GM18519 (cell line): ENCODE measurements around the gene PHRF1.

Experiments
- ATAC-seq: cut with Tn5 transposase; IDR thresholded peaks from one replicate; pipeline ENCODE4 v1.9.1; 2021; ENCODE audit warnings: mild to moderate bottlenecking, moderate library complexity; ENCODE audit not compliant: unreplicated experiment, low FRiP score

Gene PHRF1

DNA sequence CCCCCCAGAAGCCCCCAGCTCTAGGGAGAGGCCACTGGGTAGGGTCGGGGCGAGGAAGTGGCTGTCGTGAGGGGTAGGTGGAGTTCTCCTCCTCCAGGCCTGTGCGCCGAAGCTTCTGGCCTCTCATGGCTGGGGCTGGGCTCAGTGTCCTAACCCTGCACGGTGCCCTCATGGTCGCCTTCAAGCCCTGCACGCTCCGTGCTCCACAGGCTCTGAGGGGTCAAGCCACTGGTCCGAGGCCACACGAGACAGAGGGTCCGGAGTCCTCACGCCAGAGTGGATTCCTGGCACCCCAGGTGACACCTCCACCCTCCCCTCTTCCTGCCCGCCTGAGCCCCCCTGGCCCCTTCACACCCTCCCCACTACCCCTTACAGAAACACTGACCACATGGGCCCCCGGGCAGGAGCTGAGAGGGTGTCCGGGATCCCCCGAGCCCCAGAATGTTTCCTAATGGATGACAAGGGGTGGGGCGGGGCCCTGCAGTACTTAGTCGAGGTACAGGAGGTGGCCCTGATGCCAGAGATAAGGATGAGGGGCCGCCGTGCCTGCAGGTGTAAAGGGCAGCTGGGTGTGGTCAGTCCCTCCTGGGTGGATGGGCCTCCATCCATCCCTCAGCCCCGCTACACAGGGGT is 49.5 kb downstream of the PHRF1 start:
- no peak for ATAC-seq

DNA sequence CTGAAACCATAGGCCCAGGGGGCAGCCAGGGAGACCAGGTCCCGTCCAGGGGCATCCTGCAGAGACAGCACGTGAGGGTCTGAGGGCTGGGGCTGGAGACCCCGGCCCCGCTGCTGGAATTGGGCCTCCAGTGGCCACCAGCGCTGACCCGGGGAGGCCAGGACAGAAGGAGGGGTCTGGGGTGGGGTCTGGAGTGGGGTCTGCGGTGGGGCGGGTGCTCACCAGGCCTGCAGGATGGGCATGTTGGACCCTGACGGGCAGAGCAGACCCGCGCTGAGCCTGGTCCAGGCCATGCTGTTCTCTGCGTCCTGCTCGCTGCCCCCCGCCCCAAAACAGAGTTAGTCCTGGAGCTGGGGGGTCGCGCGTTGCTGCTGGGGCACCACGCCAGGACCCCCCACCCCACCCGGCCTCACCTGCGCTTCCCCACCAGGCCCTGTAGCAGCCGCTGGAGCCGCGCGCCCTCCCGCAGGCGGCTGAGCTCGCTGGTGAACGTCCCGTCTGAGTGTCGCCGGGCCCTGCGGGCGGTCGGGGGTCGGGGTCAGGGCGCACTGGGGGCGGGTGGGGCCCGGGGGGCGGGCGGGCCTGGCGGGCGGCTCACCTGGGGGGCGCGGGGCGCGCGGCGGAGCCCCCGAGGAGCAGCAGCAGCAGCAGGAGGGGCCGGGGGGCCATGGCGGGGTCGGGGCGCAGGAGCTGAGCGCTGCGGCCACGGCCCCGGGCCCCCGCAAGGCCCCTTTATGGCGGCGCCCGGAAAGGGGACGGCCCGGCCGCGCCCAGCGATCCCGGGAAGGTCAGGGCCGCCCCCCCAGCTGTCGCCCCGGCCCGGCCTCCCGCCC is 50.4 kb downstream of the PHRF1 start, which contains the start of gene SCT:
TSS of gene SCT (minus strand) at position 707 of the 833 bp plus-strand sequence. CDS start at position 669, 38 bp downstream.
- no peak for ATAC-seq

GRCh38 chr11:627308-627576 is 51.0 kb downstream of the PHRF1 start:
- ATAC-seq, result no peak

- no peak for ATAC-seq
Measured at GRCh38 chr11:628056-628455, 51.8 kb downstream of the PHRF1 start.

DNA sequence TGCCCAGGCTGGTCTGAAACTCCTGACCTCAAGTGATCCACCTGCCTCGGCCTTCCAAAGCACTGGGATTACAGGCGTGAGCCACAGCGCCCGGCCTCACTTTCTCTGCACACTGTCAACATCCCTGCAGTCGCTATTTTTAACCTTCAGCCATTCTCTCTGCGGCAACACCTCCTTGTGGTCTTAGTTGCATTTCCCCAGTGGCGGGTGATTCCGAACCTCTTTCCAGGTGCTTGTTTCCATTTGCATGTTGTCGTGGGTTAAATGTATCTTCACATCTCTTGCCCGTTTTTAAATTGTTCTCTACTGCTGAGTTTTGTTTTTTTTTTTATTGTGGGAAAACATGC is 52.9 kb downstream of the PHRF1 start:
- ATAC-seq, result no peak

DNA sequence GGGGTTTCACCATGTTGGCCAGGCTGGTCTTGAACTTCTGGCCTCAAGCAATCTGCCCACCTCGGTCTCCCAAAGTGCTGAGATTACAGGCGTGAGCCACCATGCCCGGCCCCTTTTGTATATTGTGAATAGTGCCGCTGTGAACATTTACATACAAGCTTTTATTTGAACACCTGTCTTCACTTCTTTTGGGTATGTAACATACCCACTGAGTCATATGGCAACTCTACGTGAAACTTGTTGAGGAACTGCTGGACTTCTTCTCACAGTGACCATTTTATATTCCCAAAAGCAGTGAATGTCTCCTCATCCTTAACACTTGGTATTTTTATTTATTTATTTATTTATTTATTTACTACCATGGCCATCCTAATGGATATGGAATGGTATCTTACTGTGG is 54.6 kb downstream of the PHRF1 start:
- no peak for ATAC-seq

GRCh38 chr11:635945-636510 is 59.8 kb downstream of the PHRF1 start:
- ATAC-seq, result no peak

DNA sequence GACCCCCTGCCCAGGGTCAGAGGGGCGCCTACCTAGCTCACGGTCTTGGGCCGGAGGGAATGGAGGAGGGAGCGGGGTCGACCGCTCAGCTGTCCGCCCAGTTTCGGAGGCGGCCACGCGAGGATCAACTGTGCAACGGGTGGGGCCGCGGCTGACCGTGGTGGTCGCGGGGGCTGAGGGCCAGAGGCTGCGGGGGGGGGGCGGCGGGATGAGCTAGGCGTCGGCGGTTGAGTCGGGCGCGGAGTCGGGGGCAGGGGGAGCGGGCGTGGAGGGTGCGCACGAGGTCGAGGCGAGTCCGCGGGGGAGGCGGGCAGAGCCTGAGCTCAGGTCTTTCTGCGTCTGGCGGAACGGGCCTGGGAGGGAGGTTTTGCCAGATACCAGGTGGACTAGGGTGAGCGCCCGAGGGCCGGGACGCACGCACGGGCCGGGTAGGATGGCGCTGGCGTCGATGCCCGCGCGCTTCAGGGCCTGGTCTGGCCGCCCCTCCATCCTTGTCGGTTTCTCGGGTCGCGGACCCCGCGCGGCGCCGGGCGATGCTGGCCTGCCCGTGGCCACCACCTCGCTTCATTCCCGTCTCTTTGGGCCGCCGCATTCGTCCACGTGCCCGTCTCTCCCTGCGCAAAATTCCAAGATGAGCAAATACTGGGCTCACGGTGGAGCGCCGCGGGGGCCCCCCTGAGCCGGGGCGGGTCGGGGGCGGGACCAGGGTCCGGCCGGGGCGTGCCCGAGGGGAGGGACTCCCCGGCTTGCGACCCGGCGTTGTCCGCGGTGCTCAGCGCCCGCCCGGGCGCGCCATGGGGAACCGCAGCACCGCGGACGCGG is 60.5 kb downstream of the PHRF1 start, which contains the start of gene DRD4:
TSS of gene DRD4 (plus strand) at position 759 of the 822 bp plus-strand sequence. CDS start at position 795, 36 bp downstream.
- ATAC-seq, result no peak

GRCh38 chr11:637333-637592 is 61.0 kb downstream of the PHRF1 start:
- ATAC-seq, result no peak

- ATAC-seq, result no peak
Measured at GRCh38 chr11:637593-638521, 61.6 kb downstream of the PHRF1 start.

DNA sequence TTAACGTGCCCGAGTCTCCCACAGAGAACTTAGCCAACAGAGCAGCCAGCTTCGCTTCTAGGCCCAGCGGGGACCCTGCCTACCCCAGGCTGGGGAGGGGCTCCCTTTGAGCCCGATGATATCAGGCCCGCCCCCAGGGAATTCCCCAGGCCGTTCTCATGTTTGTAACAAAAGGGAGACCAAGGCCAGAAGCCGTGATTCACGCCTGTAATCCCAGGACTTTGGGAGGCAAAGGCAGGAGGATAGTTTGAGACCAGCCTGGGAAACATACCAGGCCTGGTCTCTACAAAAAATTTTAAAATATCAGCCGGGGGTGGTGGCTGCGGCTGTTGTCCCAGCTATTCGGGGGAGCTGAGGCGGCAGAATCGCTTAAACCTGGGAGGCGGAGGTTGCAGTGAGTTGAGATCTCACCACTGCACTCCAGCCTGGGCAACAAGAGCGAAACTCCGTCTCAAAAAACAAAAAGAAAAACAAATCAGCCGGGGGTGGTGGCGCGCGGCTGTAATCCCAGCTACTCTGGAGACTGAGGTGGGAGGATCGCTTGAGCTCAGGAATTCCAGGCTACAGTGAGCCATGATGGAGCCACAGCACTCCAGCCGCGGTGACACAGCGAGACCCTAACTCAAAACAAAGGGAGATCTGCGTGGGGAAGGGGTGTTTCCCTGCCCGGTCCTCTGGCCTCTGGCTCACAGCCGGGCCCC is 62.5 kb downstream of the PHRF1 start:
- no peak for ATAC-seq

- no peak for ATAC-seq
Measured at GRCh38 chr11:639332-639955, 63.2 kb downstream of the PHRF1 start.

GRCh38 chr11:640021-640706 is 63.9 kb downstream of the PHRF1 start:
- ATAC-seq, result no peak

GRCh38 chr11:641806-642370 is 65.6 kb downstream of the PHRF1 start:
- ATAC-seq, result no peak

- no peak for ATAC-seq
Measured at GRCh38 chr11:643366-643765, 67.1 kb downstream of the PHRF1 start.

GRCh38 chr11:643849-644738 is 67.8 kb downstream of the PHRF1 start:
- no peak for ATAC-seq

- no peak for ATAC-seq
Measured at GRCh38 chr11:645536-645935, 69.3 kb downstream of the PHRF1 start.
